ENCODE measurements around the gene NCBP2L. TPM values are rescaled to one million over a fixed set of nuclear protein-coding genes. Genes with fewer than 3 reads are reported as not detected.

The NCBP2L gene
- total RNA-seq, 2 experiments from 2014 or later = not detected

DNA sequence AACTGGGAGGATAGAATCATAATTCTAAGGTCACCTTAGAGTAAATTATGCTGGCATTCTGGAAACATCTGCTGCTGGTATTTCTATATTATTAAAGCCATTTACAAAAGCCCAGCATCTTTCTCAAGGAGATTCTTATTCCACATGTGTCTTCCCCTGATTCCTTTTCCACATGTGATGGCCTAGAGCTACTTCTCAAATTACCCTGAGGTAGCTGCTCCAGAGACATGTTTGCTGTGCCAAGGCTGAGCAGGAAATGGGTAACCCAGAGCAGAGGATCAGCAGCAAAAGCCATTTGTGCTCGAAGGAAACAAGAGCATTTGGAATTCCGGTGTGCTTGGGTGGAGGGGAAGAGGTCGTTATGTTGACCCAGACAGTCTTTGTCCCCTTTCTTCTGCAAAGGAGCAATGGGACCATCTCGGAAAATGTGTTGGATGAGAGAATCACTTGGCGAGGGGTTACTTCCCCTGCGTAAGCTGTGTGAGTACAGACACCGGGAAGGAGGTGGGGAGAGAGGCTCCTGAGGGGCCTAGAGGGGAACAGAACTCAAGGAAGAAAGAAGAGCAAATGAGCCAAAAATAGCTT, 26.6 kb upstream of the NCBP2L start:
- intact Hi-C loops (cut with micrococcal nuclease; ENCODE audit: unreplicated experiment) = no loop called here
- no peak for DNase-seq (ENCODE audit: low spot score)
- no peaks in the 10 kb centered on the region for H3K79me2 ChIP-seq (ENCODE audit: insufficient read depth, low read depth, low read length)
- no peaks in the 10 kb centered on the region for H3K4me1 ChIP-seq (ENCODE audit: insufficient read depth, low read length, poor library complexity, severe bottlenecking)
- H4K20me1 ChIP-seq (ENCODE audit: insufficient read depth, low read length) = no peaks in the 10 kb centered on the region
- H3K27ac ChIP-seq (ENCODE audit: low read depth, low read length, poor library complexity, severe bottlenecking) = no peak overlapping the region
- POLR2A ChIA-PET = interaction anchor here (0.5 to 0.6 kb wide), 2 partner anchors 87 to 156 kb away, joined by 3 to 4 read pairs; no protein-coding TSS in a partner anchor
- no peak overlapping the region for H2AFZ ChIP-seq (ENCODE audit: low read length)
- BruUV-seq (replicated peaks) = no TSS peak
- no peak overlapping the region for H3K4me2 ChIP-seq (ENCODE audit: low read length)
- TF ChIP-seq CTCF (conservative IDR thresholded peaks at IDR 0.05; ENCODE audit: low read length) (no peak), EZH2phosphoT487 (IDR thresholded peaks at IDR 0.05; ENCODE audit: borderline replicate concordance, low read depth, low read length) (no peak)
- H3K9me2 ChIP-seq (ENCODE audit: insufficient read depth, low read length) = no peaks in the 10 kb centered on the region
- no peak overlapping the region for H3K4me3 ChIP-seq (ENCODE audit: low read depth, low read length, poor library complexity, severe bottlenecking)
- H3K9me3 ChIP-seq (ENCODE audit: low read length) = no peaks in the 10 kb centered on the region
- no peaks in the 10 kb centered on the region for H3K36me3 ChIP-seq (ENCODE audit: insufficient read depth, low read length)
- CTCF ChIA-PET (ENCODE audit: unreplicated experiment) = no interaction called here

DNA sequence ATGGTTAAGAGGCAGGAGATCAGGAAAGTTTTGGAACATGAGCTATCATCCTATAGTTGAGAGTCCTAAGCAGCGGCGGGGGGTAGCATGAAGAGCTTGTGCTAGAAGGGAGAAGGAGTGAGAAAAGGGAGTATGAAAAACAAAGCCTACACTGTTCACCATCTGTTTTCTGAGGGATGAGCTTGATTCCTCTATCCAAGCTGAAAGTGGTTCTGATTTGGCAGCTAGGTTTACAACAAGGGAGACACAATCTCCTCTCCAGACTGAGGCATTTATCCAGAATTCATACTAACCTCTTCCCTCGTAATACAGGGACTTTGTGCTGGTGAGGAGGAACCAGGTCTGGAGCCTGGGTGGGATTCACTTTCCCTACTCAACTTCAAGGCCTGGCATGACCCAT, 25.5 kb upstream of the NCBP2L start:
- ChIA-PET POLR2A (interaction anchor here (0.7 kb wide), 1 partner anchor 11 kb away, joined by 3 read pairs; no protein-coding TSS in a partner anchor), CTCF (ENCODE audit: unreplicated experiment) (no interaction called here)
- no peak for DNase-seq (ENCODE audit: low spot score)
- no peaks in the 10 kb centered on the region for H4K20me1 ChIP-seq (ENCODE audit: insufficient read depth, low read length)
- no peaks in the 10 kb centered on the region for H3K79me2 ChIP-seq (ENCODE audit: insufficient read depth, low read depth, low read length)
- no peak overlapping the region for H3K4me3 ChIP-seq (ENCODE audit: low read depth, low read length, poor library complexity, severe bottlenecking)
- H3K36me3 ChIP-seq (ENCODE audit: insufficient read depth, low read length) = no peaks in the 10 kb centered on the region
- no peak overlapping the region for H3K27ac ChIP-seq (ENCODE audit: low read depth, low read length, poor library complexity, severe bottlenecking)
- H2AFZ ChIP-seq (ENCODE audit: low read length) = no peak overlapping the region
- TF ChIP-seq EZH2phosphoT487 (IDR thresholded peaks at IDR 0.05; ENCODE audit: borderline replicate concordance, low read depth, low read length) (no peak), CTCF (conservative IDR thresholded peaks at IDR 0.05; ENCODE audit: low read length) (no peak)
- H3K4me1 ChIP-seq (ENCODE audit: insufficient read depth, low read length, poor library complexity, severe bottlenecking) = no peaks in the 10 kb centered on the region
- H3K9me2 ChIP-seq (ENCODE audit: insufficient read depth, low read length) = no peaks in the 10 kb centered on the region
- H3K9me3 ChIP-seq (ENCODE audit: low read length) = no peaks in the 10 kb centered on the region
- intact Hi-C loops (cut with micrococcal nuclease; ENCODE audit: unreplicated experiment) = no loop called here
- no peak overlapping the region for H3K4me2 ChIP-seq (ENCODE audit: low read length)
- no TSS peak for BruUV-seq (replicated peaks)

- Histone ChIP-seq H3K27ac (ENCODE audit: low read depth, low read length, poor library complexity, severe bottlenecking) (no peak overlapping the region), H4K20me1 (ENCODE audit: insufficient read depth, low read length) (no peaks in the 10 kb centered on the region), H2AFZ (ENCODE audit: low read length) (no peak overlapping the region), H3K79me2 (ENCODE audit: insufficient read depth, low read depth, low read length) (no peaks in the 10 kb centered on the region), H3K4me2 (ENCODE audit: low read length) (no peak overlapping the region), H3K36me3 (ENCODE audit: insufficient read depth, low read length) (no peaks in the 10 kb centered on the region), H3K9me3 (ENCODE audit: low read length) (no peaks in the 10 kb centered on the region), H3K9me2 (ENCODE audit: insufficient read depth, low read length) (no peaks in the 10 kb centered on the region), H3K4me1 (ENCODE audit: insufficient read depth, low read length, poor library complexity, severe bottlenecking) (no peaks in the 10 kb centered on the region), H3K4me3 (ENCODE audit: low read depth, low read length, poor library complexity, severe bottlenecking) (no peak overlapping the region)
- DNase-seq (ENCODE audit: low spot score) = no peak
- BruUV-seq (replicated peaks) = no TSS peak
- no peak for TF ChIP-seq CTCF (conservative IDR thresholded peaks at IDR 0.05; ENCODE audit: low read length)
- no peak for TF ChIP-seq EZH2phosphoT487 (IDR thresholded peaks at IDR 0.05; ENCODE audit: borderline replicate concordance, low read depth, low read length)
- intact Hi-C loops (cut with micrococcal nuclease; ENCODE audit: unreplicated experiment) = no loop called here
- CTCF ChIA-PET (ENCODE audit: unreplicated experiment) = no interaction called here
- POLR2A ChIA-PET = interaction anchor here (0.7 kb wide), 1 partner anchor 11 kb away, joined by 3 read pairs; no protein-coding TSS in a partner anchor
Measured at GRCh38 chrX:107752714-107753113, 24.8 kb upstream of the NCBP2L start.
